Mesenchymal stem cell (in vitro differentiated cells and primary cell): ENCODE results near the gene LBR.

ENCODE experiments used
- DNase-seq: peaks from one replicate; pipeline ENCODE4 v3.0.0-alpha.2; 2013
- H2AFZ ChIP-seq: one replicate; pipeline ENCODE4 v1.6.1; 2013; ENCODE audit warnings: low read depth, mild to moderate bottlenecking, control low read depth, inconsistent platforms, low read length, moderate library complexity
- H2AK5ac ChIP-seq: 2 replicates; pipeline ENCODE4 v1.6.1; 2013; ENCODE audit warnings: low read length, moderate library complexity, mild to moderate bottlenecking, inconsistent platforms; ENCODE audit not compliant: severe bottlenecking
- H2BK120ac ChIP-seq: one replicate; pipeline ENCODE4 v1.6.1; 2013; ENCODE audit warnings: low read depth, mild to moderate bottlenecking, inconsistent platforms, low read length, moderate library complexity
- H2BK12ac ChIP-seq, 2 experiments: one replicate each; pipeline ENCODE4 v1.6.1; 2013; ENCODE audit warnings: inconsistent platforms in 2 of 2, low read length in 2 of 2, mild to moderate bottlenecking in 2 of 2, moderate library complexity in 2 of 2, control low read depth in 1 of 2
- H2BK15ac ChIP-seq: one replicate; pipeline ENCODE4 v1.6.1; 2013; ENCODE audit warnings: mild to moderate bottlenecking, low read depth, inconsistent platforms; ENCODE audit not compliant: poor library complexity, severe bottlenecking
- H2BK5ac ChIP-seq: 2 replicates; pipeline ENCODE4 v1.6.1; 2013; ENCODE audit warnings: low read depth, mild to moderate bottlenecking, low read length, control low read depth, inconsistent platforms; ENCODE audit not compliant: poor library complexity, severe bottlenecking
- H3K14ac ChIP-seq, 2 experiments: one replicate each; pipeline ENCODE4 v1.6.1; 2013; ENCODE audit warnings: inconsistent platforms in 2 of 2, low read length in 2 of 2, control low read depth in 1 of 2, mild to moderate bottlenecking in 1 of 2, moderate library complexity in 1 of 2
- H3K18ac ChIP-seq, 2 experiments: one replicate each; pipeline ENCODE4 v1.6.1; 2013; ENCODE audit warnings: inconsistent platforms in 2 of 2, low read length in 2 of 2, control low read depth in 1 of 2, low read depth in 1 of 2, mild to moderate bottlenecking in 1 of 2
- H3K23ac ChIP-seq, 2 experiments: one replicate each; pipeline ENCODE4 v1.6.1; 2013; ENCODE audit warnings: inconsistent platforms in 2 of 2, low read length in 2 of 2, mild to moderate bottlenecking in 2 of 2, moderate library complexity in 2 of 2, control low read depth in 1 of 2
- H3K27ac ChIP-seq: 2 replicates; pipeline ENCODE4 v1.5.1; 2013; ENCODE audit warnings: mild to moderate bottlenecking, moderate library complexity, low read length, control low read depth, inconsistent platforms; ENCODE audit not compliant: poor library complexity, severe bottlenecking
- H3K27me3 ChIP-seq, 2 experiments: 2 replicates each; pipeline versions ENCODE4 v1.6.1 to v1.7.0; 2013; ENCODE audit warnings: low read length in 2 of 2, mild to moderate bottlenecking in 2 of 2, moderate library complexity in 2 of 2, control low read depth in 1 of 2, inconsistent platforms in 1 of 2; ENCODE audit not compliant: control insufficient read depth in 1 of 2, insufficient read depth in 1 of 2
- H3K36me3 ChIP-seq, 2 experiments: 2 replicates each; pipeline versions ENCODE4 v1.6.1 to v1.7.0; 2013; ENCODE audit warnings: low read length in 2 of 2, control low read depth in 1 of 2, inconsistent platforms in 1 of 2, low read depth in 1 of 2, mild to moderate bottlenecking in 1 of 2; ENCODE audit not compliant: insufficient read depth in 2 of 2, control insufficient read depth in 1 of 2
- H3K4ac ChIP-seq, 2 experiments: one replicate each; pipeline ENCODE4 v1.6.1; 2013; ENCODE audit warnings: inconsistent platforms in 2 of 2, low read length in 2 of 2, mild to moderate bottlenecking in 2 of 2, moderate library complexity in 2 of 2, control low read depth in 1 of 2, low read depth in 1 of 2
- H3K4me1 ChIP-seq: 2 replicates; pipeline ENCODE4 v1.6.1; 2013; ENCODE audit warnings: low read depth, low read length, control low read depth; ENCODE audit not compliant: control insufficient read depth, insufficient read depth
- H3K4me2 ChIP-seq: 2 replicates; pipeline ENCODE4 v1.6.1; 2013; ENCODE audit warnings: low read length, mild to moderate bottlenecking, inconsistent platforms; ENCODE audit not compliant: poor library complexity, severe bottlenecking
- H3K4me3 ChIP-seq, 2 experiments: 2 replicates each; pipeline versions ENCODE4 v1.5.1 to v1.7.0; 2013; ENCODE audit warnings: low read length in 2 of 2, mild to moderate bottlenecking in 2 of 2, control low read depth in 1 of 2, low read depth in 1 of 2; ENCODE audit not compliant: insufficient read depth in 1 of 2
- H3K79me1 ChIP-seq: replicated peaks from 2 replicates; pipeline ENCODE4 v1.6.1; 2013; ENCODE audit warnings: mild to moderate bottlenecking, control low read depth, low read length, inconsistent platforms; ENCODE audit not compliant: poor library complexity, severe bottlenecking
- H3K9ac ChIP-seq: 2 replicates; pipeline ENCODE4 v1.7.0; 2013; ENCODE audit warnings: mild to moderate bottlenecking, low read length, moderate library complexity
- H3K9me3 ChIP-seq: 2 replicates; pipeline ENCODE4 v1.7.0; 2013; ENCODE audit warnings: mild to moderate bottlenecking, low read length; ENCODE audit not compliant: control insufficient read depth
- H4K8ac ChIP-seq: one replicate; pipeline ENCODE4 v1.6.1; 2013; ENCODE audit warnings: inconsistent platforms, mild to moderate bottlenecking, low read length, moderate library complexity
- H4K91ac ChIP-seq: one replicate; pipeline ENCODE4 v1.6.1; 2013; ENCODE audit warnings: mild to moderate bottlenecking, low read length, inconsistent platforms
- WGBS: methylation state at CpG from one replicate; pipeline ENCODE4 v1.1.7; 2013; ENCODE audit warnings: mixed read lengths; 5-methylcytosine and 5-hydroxymethylcytosine counted together

LBR gene

GRCh38 chr1:225422031-225422605 lies 5.7 kb downstream of the LBR start:
- H2BK120ac ChIP-seq, result no peak overlapping the region
- 87% methylated on average over 9 of the region's 14 CpGs for WGBS
- H4K8ac ChIP-seq, result no peak overlapping the region
- H3K36me3 ChIP-seq, result peaks cover 3 to 33% of the 10 kb centered on the region in 2 experiments
- no peak overlapping the region for H2BK5ac ChIP-seq
- peaks cover 7% of the 10 kb centered on the region for H3K79me1 ChIP-seq
- H4K91ac ChIP-seq, result no peak overlapping the region
- H3K9ac ChIP-seq, result no peak overlapping the region
- H2BK15ac ChIP-seq, result no peak overlapping the region
- H3K4ac ChIP-seq, result no peak overlapping the region
- no peak overlapping the region for H3K18ac ChIP-seq
- H3K27ac ChIP-seq, result no peak overlapping the region
- no peak overlapping the region for H3K14ac ChIP-seq
- H2BK12ac ChIP-seq, result no peak overlapping the region
- H3K4me3 ChIP-seq, result no peak overlapping the region
- DNase-seq, result no peak
- no peak overlapping the region for H3K23ac ChIP-seq
- no peaks in the 10 kb centered on the region for H3K9me3 ChIP-seq
- no peaks in the 10 kb centered on the region for H3K27me3 ChIP-seq
- H2AK5ac ChIP-seq, result no peak overlapping the region
- no peak overlapping the region for H3K4me2 ChIP-seq
- H2AFZ ChIP-seq, result no peak overlapping the region
- H3K4me1 ChIP-seq, result peaks cover 12% of the 10 kb centered on the region

GRCh38 chr1:225418598-225418997 lies 9.2 kb downstream of the LBR start:
- WGBS, result 99% methylated on average over 4 of the region's 4 CpGs
- peaks cover 12 to 66% of the 10 kb centered on the region in 2 experiments for H3K36me3 ChIP-seq
- no peak overlapping the region for H3K14ac ChIP-seq
- no peak overlapping the region for H3K18ac ChIP-seq
- no peak overlapping the region for H2AFZ ChIP-seq
- no peak overlapping the region for H2BK15ac ChIP-seq
- peaks cover 17% of the 10 kb centered on the region for H3K79me1 ChIP-seq
- no peak overlapping the region for H4K8ac ChIP-seq
- no peak overlapping the region for H2BK120ac ChIP-seq
- peaks cover 6% of the 10 kb centered on the region for H3K4me1 ChIP-seq
- H2AK5ac ChIP-seq, result no peak overlapping the region
- no peak overlapping the region for H3K4ac ChIP-seq
- no peak overlapping the region for H3K23ac ChIP-seq
- H3K4me3 ChIP-seq, result no peak overlapping the region
- no peak overlapping the region for H2BK5ac ChIP-seq
- no peak overlapping the region for H3K9ac ChIP-seq
- H3K27me3 ChIP-seq, result no peaks in the 10 kb centered on the region
- H3K4me2 ChIP-seq, result no peak overlapping the region
- no peak overlapping the region for H3K27ac ChIP-seq
- no peak for DNase-seq
- H3K9me3 ChIP-seq, result no peaks in the 10 kb centered on the region
- H2BK12ac ChIP-seq, result no peak overlapping the region
- H4K91ac ChIP-seq, result no peak overlapping the region

GRCh38 chr1:225418059-225418458 lies 9.8 kb downstream of the LBR start:
- H2BK5ac ChIP-seq, result no peak overlapping the region
- no peak overlapping the region for H3K18ac ChIP-seq
- no peak overlapping the region for H2BK15ac ChIP-seq
- H2BK120ac ChIP-seq, result no peak overlapping the region
- no peak overlapping the region for H3K14ac ChIP-seq
- no peak overlapping the region for H3K23ac ChIP-seq
- no peak overlapping the region for H2AFZ ChIP-seq
- H3K36me3 ChIP-seq, result peaks cover 12 to 69% of the 10 kb centered on the region in 2 experiments
- no peak overlapping the region for H4K8ac ChIP-seq
- no peak overlapping the region for H3K4ac ChIP-seq
- no peak overlapping the region for H2AK5ac ChIP-seq
- no peak overlapping the region for H3K4me3 ChIP-seq
- H3K27me3 ChIP-seq, result no peaks in the 10 kb centered on the region
- H4K91ac ChIP-seq, result no peak overlapping the region
- no peak overlapping the region for H3K27ac ChIP-seq
- peaks cover 15% of the 10 kb centered on the region for H3K79me1 ChIP-seq
- peaks cover 4% of the 10 kb centered on the region for H3K4me1 ChIP-seq
- no peak overlapping the region for H3K9ac ChIP-seq
- H3K9me3 ChIP-seq, result no peaks in the 10 kb centered on the region
- WGBS, result no CpG with 5 or more reads among the region's 2 CpGs
- no peak overlapping the region for H2BK12ac ChIP-seq
- DNase-seq, result no peak
- no peak overlapping the region for H3K4me2 ChIP-seq

GRCh38 chr1:225415967-225416745 lies 11.7 kb downstream of the LBR start:
- Histone ChIP-seq H3K4me2 (no peak overlapping the region), H3K9me3 (no peaks in the 10 kb centered on the region), H3K36me3 (peaks cover 17 to 74% of the 10 kb centered on the region in 2 experiments), H3K4me1 (peaks cover 8% of the 10 kb centered on the region), H4K8ac (no peak overlapping the region), H2BK12ac (no peak overlapping the region), H3K27ac (no peak overlapping the region), H2BK15ac (no peak overlapping the region), H4K91ac (no peak overlapping the region), H3K27me3 (no peaks in the 10 kb centered on the region), H2AFZ (no peak overlapping the region), H3K4me3 (no peak overlapping the region), H2BK5ac (no peak overlapping the region), H3K18ac (no peak overlapping the region), H3K9ac (no peak overlapping the region), H2BK120ac (no peak overlapping the region), H2AK5ac (no peak overlapping the region), H3K79me1 (peaks cover 17% of the 10 kb centered on the region), H3K14ac (no peak overlapping the region), H3K4ac (no peak overlapping the region), H3K23ac (no peak overlapping the region)
- WGBS, result 98% methylated on average over 8 of the region's 11 CpGs
- DNase-seq, result no peak
